ENCODE data around the gene IDUA.

GRCh38 chr4:1017706-1018105 lies 30.9 kb downstream of the IDUA start:
- TF ChIP-seq EZH2 (IDR thresholded peaks at IDR 0.05; ENCODE audit: insufficient read depth, poor library complexity, severe bottlenecking) (no peak), EZH2phosphoT487 (IDR thresholded peaks at IDR 0.05; ENCODE audit: insufficient read depth, low read depth) (no peak)
